H9 (cell line): Measurements from ENCODE around the gene OSBPL8. TPM values are rescaled to one million over a fixed set of nuclear protein-coding genes. Genes with fewer than 3 reads are reported as not detected.

ENCODE experiments used
- DNase-seq: peaks from one replicate; pipeline ENCODE4 v3.0.0-alpha.2; 2017
- H2AFZ ChIP-seq: one replicate; pipeline ENCODE4 v1.6.1; 2013; ENCODE audit warnings: mild to moderate bottlenecking, low read length, control low read depth, moderate library complexity
- H2AK5ac ChIP-seq: 2 replicates; pipeline ENCODE4 v1.6.1; 2013; ENCODE audit warnings: low read length, control low read depth, mixed read lengths; ENCODE audit not compliant: insufficient read length
- H2BK120ac ChIP-seq: one replicate; pipeline ENCODE4 v1.6.1; 2013; ENCODE audit warnings: low read depth, mild to moderate bottlenecking, low read length, control low read depth, inconsistent platforms; ENCODE audit not compliant: poor library complexity, severe bottlenecking
- H2BK12ac ChIP-seq: 2 replicates; pipeline ENCODE4 v1.6.1; 2013; ENCODE audit warnings: low read length, control low read depth, mixed read lengths, low read depth; ENCODE audit not compliant: insufficient read length
- H2BK15ac ChIP-seq: 2 replicates; pipeline ENCODE4 v1.6.1; 2013; ENCODE audit warnings: low read depth, low read length, control low read depth
- H2BK20ac ChIP-seq: one replicate; pipeline ENCODE4 v1.6.1; 2013; ENCODE audit warnings: low read depth, mild to moderate bottlenecking, low read length, control low read depth, inconsistent platforms; ENCODE audit not compliant: poor library complexity, severe bottlenecking
- H2BK5ac ChIP-seq: 2 replicates; pipeline ENCODE4 v1.6.1; 2013; ENCODE audit warnings: low read length, control low read depth, mixed read lengths; ENCODE audit not compliant: insufficient read length
- H3K14ac ChIP-seq: 2 replicates; pipeline ENCODE4 v1.6.1; 2013; ENCODE audit warnings: low read length, control low read depth; ENCODE audit not compliant: insufficient read depth
- H3K18ac ChIP-seq: 2 replicates; pipeline ENCODE4 v1.6.1; 2013; ENCODE audit warnings: low read depth, mild to moderate bottlenecking, mixed read lengths, low read length, control low read depth; ENCODE audit not compliant: insufficient read length
- H3K23ac ChIP-seq: 2 replicates; pipeline ENCODE4 v1.6.1; 2013; ENCODE audit warnings: low read length, control low read depth, mixed read lengths, low read depth; ENCODE audit not compliant: insufficient read length
- H3K23me2 ChIP-seq: 2 replicates; pipeline ENCODE4 v1.6.1; 2013; ENCODE audit warnings: low read depth, mild to moderate bottlenecking, mixed read lengths, low read length, control low read depth; ENCODE audit not compliant: insufficient read length, poor library complexity, severe bottlenecking
- H3K27ac ChIP-seq: 2 replicates; pipeline ENCODE4 v1.5.1; 2013; ENCODE audit warnings: low read length, control low read depth, mixed read lengths, low read depth; ENCODE audit not compliant: insufficient read length
- H3K27me3 ChIP-seq: 2 replicates; pipeline ENCODE4 v1.6.1; 2013; ENCODE audit warnings: low read length, control low read depth, inconsistent platforms; ENCODE audit not compliant: insufficient read depth
- H3K4ac ChIP-seq: 2 replicates; pipeline ENCODE4 v1.6.1; 2013; ENCODE audit warnings: low read depth, mild to moderate bottlenecking, control low read depth, inconsistent platforms, low read length, moderate library complexity
- H3K4me1 ChIP-seq: 2 replicates; pipeline ENCODE4 v1.6.1; 2013; ENCODE audit warnings: low read length, control low read depth, inconsistent platforms; ENCODE audit not compliant: insufficient read depth
- H3K4me2 ChIP-seq: 2 replicates; pipeline ENCODE4 v1.6.1; 2013; ENCODE audit warnings: low read length, control low read depth, mixed read lengths; ENCODE audit not compliant: insufficient read length, insufficient read depth
- H3K56ac ChIP-seq: 2 replicates; pipeline ENCODE4 v1.6.1; 2013; ENCODE audit warnings: low read depth, mild to moderate bottlenecking, mixed read lengths, low read length, control low read depth; ENCODE audit not compliant: insufficient read length
- H3K79me1 ChIP-seq: 2 replicates; pipeline ENCODE4 v1.6.1; 2013; ENCODE audit warnings: low read depth, mild to moderate bottlenecking, moderate library complexity, low read length, control low read depth, inconsistent platforms; ENCODE audit not compliant: insufficient read depth, poor library complexity, severe bottlenecking
- H3K79me2 ChIP-seq: 2 replicates; pipeline ENCODE4 v1.6.1; 2013; ENCODE audit warnings: low read length, control low read depth, inconsistent platforms; ENCODE audit not compliant: insufficient read depth
- H3K9ac ChIP-seq: 2 replicates; pipeline ENCODE4 v1.6.1; 2013; ENCODE audit warnings: low read length, control low read depth, mixed read lengths; ENCODE audit not compliant: insufficient read length; ENCODE audit errors: extremely low read depth
- H3K9me3 ChIP-seq: one replicate; pipeline ENCODE4 v1.6.1; 2013; ENCODE audit warnings: low read depth, low read length, inconsistent platforms; ENCODE audit not compliant: control insufficient read depth
- H3T11ph ChIP-seq: one replicate; pipeline ENCODE4 v1.6.1; 2013; ENCODE audit warnings: mild to moderate bottlenecking, low read length, control low read depth, inconsistent platforms
- H4K20me1 ChIP-seq: one replicate; pipeline ENCODE4 v1.6.1; 2013; ENCODE audit not compliant: control insufficient read depth, insufficient read length, insufficient read depth
- H4K5ac ChIP-seq: 2 replicates; pipeline ENCODE4 v1.6.1; 2013; ENCODE audit warnings: low read depth, mild to moderate bottlenecking, mixed read lengths, low read length, control low read depth; ENCODE audit not compliant: insufficient read length
- H4K8ac ChIP-seq: replicated peaks from 2 replicates; pipeline ENCODE4 v1.6.1; 2013; ENCODE audit warnings: low read length, control low read depth, mixed read lengths, low read depth; ENCODE audit not compliant: insufficient read length
- H4K91ac ChIP-seq: 2 replicates; pipeline ENCODE4 v1.6.1; 2013; ENCODE audit warnings: low read depth, mild to moderate bottlenecking, moderate library complexity, mixed read lengths, low read length, control low read depth; ENCODE audit not compliant: insufficient read length
- H3K27ac Mint-ChIP-seq, 3 experiments: 2 replicates in 2 of 3; 3 replicates in 1 of 3; pipeline ENCODE4 v1.8.0; 2020 to 2021; ENCODE audit warnings: mixed read lengths in 3 of 3, mild to moderate bottlenecking in 1 of 3, moderate library complexity in 1 of 3
- H3K27me3 Mint-ChIP-seq: 2 replicates; pipeline ENCODE4 v1.8.0; 2021; ENCODE audit warnings: low read depth, mild to moderate bottlenecking, moderate library complexity, mixed read lengths
- H3K36me3 Mint-ChIP-seq, 3 experiments: 2 replicates in 2 of 3; 3 replicates in 1 of 3; pipeline ENCODE4 v1.8.0; 2020 to 2021; ENCODE audit warnings: low read depth in 3 of 3, mixed read lengths in 3 of 3; ENCODE audit not compliant: insufficient read depth in 1 of 3
- H3K4me1 Mint-ChIP-seq, 2 experiments: 2 replicates each; pipeline ENCODE4 v1.8.0; 2020; ENCODE audit warnings: mixed read lengths in 2 of 2
- H3K4me3 Mint-ChIP-seq, 2 experiments: 2 replicates in 1 of 2; 3 replicates in 1 of 2; pipeline ENCODE4 v1.8.0; 2020 to 2021; ENCODE audit warnings: mild to moderate bottlenecking in 2 of 2, mixed read lengths in 2 of 2, moderate library complexity in 1 of 2
- H3K9me3 Mint-ChIP-seq, 2 experiments: 2 replicates in 1 of 2; 3 replicates in 1 of 2; pipeline ENCODE4 v1.8.0; 2020; ENCODE audit warnings: mild to moderate bottlenecking in 2 of 2, mixed read lengths in 2 of 2, moderate library complexity in 1 of 2
- WGBS: extraction: QIAGEN DNeasy Blood & Tissue Kit; methylation state at CpG from one replicate; pipeline ENCODE4 v1.1.7; 2013; ENCODE audit warnings: missing lambda C conversion rate, low lambda C conversion rate, mixed read lengths; ENCODE audit not compliant: insufficient read length; ENCODE audit errors: extremely low coverage; 5-methylcytosine and 5-hydroxymethylcytosine counted together
- total RNA-seq: library from RNA; stranded (reverse); gene quantifications from 2 replicates; pipeline ENCODE4 v1.2.1, GENCODE V29; 2021
- TF ChIP-seq, protein P1 (sequence below): fragments of 200-600 bp; sonication (generic); conservative IDR thresholded peaks from 3 replicates; pipeline ENCODE4 v1.8.0; 2021; ENCODE audit warnings: antibody characterized with exemption, mild to moderate bottlenecking

Gene OSBPL8
- total RNA-seq, 1 experiment from 2014 or later: 61.2 TPM

DNA sequence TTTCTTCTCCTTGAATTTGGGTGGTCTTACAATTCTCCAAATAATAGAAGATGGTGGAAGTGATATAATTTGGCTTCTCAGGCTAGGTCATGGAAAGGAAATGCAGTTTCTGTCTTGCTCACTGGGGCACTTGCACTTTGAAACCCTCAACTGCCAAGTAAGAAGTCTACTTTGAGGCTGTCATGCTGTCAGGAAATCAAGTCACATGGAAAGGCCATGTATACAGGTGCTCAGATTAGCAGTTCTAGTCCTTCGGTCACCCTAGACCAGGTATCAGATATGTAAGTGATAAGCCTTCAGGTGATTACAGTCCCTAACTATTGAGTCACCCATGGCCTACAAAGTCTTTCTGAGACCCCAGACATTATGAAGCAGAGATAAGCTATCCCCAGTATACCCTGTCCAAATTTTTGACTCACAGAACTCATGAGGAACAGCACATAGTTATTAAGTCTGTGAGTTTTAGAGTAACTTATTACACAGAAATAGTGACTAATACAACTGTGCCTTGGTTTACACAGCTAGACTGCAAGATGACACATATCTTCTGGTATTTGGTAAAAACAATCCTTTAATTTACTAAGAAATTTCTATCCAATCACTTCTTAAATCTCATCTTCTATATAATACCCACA lies 185.1 kb downstream of the OSBPL8 start:
- DNase-seq: no peak
- no peaks in the 10 kb centered on the region for H3K27me3 Mint-ChIP-seq
- Histone ChIP-seq H3K27me3 (no peaks in the 10 kb centered on the region), H3K9me3 (no peaks in the 10 kb centered on the region), H3K4me1 (no peaks in the 10 kb centered on the region), H2AFZ (no peak overlapping the region), H4K20me1 (no peaks in the 10 kb centered on the region), H2BK120ac (no peak overlapping the region), H2BK15ac (no peak overlapping the region), H3K56ac (no peak overlapping the region), H3K27ac (no peak overlapping the region), H3T11ph (no peak overlapping the region), H3K14ac (no peak overlapping the region), H3K79me1 (no peaks in the 10 kb centered on the region), H3K4me2 (no peak overlapping the region), H3K4ac (no peak overlapping the region), H3K23me2 (no peaks in the 10 kb centered on the region), H3K9ac (no peak overlapping the region), H3K23ac (no peak overlapping the region), H2AK5ac (no peak overlapping the region), H4K5ac (no peak overlapping the region), H2BK20ac (no peak overlapping the region), H2BK5ac (no peak overlapping the region), H3K18ac (no peak overlapping the region), H3K79me2 (no peaks in the 10 kb centered on the region), H4K8ac (no peak overlapping the region), H2BK12ac (no peak overlapping the region), H4K91ac (no peak overlapping the region)
- peaks cover 11 to 30% (median 16%) of the 10 kb centered on the region in 3 experiments; a peak in 6 of 7 replicates for H3K36me3 Mint-ChIP-seq
- no peaks in the 10 kb centered on the region for H3K9me3 Mint-ChIP-seq
- TF ChIP-seq, protein P1, sequence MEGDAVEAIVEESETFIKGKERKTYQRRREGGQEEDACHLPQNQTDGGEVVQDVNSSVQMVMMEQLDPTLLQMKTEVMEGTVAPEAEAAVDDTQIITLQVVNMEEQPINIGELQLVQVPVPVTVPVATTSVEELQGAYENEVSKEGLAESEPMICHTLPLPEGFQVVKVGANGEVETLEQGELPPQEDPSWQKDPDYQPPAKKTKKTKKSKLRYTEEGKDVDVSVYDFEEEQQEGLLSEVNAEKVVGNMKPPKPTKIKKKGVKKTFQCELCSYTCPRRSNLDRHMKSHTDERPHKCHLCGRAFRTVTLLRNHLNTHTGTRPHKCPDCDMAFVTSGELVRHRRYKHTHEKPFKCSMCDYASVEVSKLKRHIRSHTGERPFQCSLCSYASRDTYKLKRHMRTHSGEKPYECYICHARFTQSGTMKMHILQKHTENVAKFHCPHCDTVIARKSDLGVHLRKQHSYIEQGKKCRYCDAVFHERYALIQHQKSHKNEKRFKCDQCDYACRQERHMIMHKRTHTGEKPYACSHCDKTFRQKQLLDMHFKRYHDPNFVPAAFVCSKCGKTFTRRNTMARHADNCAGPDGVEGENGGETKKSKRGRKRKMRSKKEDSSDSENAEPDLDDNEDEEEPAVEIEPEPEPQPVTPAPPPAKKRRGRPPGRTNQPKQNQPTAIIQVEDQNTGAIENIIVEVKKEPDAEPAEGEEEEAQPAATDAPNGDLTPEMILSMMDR: no peak
- no CpG with 5 or more reads among the region's 1 CpG for WGBS
- H3K27ac Mint-ChIP-seq: no peak overlapping the region
- H3K4me1 Mint-ChIP-seq: no peaks in the 10 kb centered on the region
- no peak overlapping the region for H3K4me3 Mint-ChIP-seq
